IMR-90 (cell line): ENCODE measurements around the gene TAF3.

Experiments used
- CHD1 ChIP-seq: IDR thresholded peaks from 2 replicates; pipeline ENCODE4 v1.6.1; 2012; ENCODE audit warnings: low read depth, low read length, improper control_type of control experiment
- FOS ChIP-seq: fragments of 150-350 bp; IDR thresholded peaks from 2 replicates; pipeline ENCODE4 v1.6.1; 2016; ENCODE audit warnings: low read depth, low read length
- MAZ ChIP-seq: IDR thresholded peaks from 2 replicates; pipeline ENCODE4 v1.6.1; 2012; ENCODE audit warnings: low read depth, mild to moderate bottlenecking, low read length, improper control_type of control experiment, moderate library complexity, borderline replicate concordance
- MXI1 ChIP-seq: IDR thresholded peaks from 2 replicates; pipeline ENCODE4 v1.6.1; 2012; ENCODE audit warnings: low read depth, mild to moderate bottlenecking, low read length, moderate library complexity, borderline replicate concordance
- POLR2A ChIP-seq: IDR thresholded peaks from 2 replicates; pipeline ENCODE4 v1.6.1; 2012; ENCODE audit warnings: mild to moderate bottlenecking, low read depth, low read length
- RAD21 ChIP-seq: IDR thresholded peaks from 2 replicates; pipeline ENCODE4 v1.6.1; 2012; ENCODE audit warnings: low read length, improper control_type of control experiment
- RCOR1 ChIP-seq: IDR thresholded peaks from 2 replicates; pipeline ENCODE4 v1.6.1; 2012; ENCODE audit warnings: mild to moderate bottlenecking, low read length, improper control_type of control experiment; ENCODE audit not compliant: insufficient replicate concordance
- SMC3 ChIP-seq: fragments of 150-350 bp; IDR thresholded peaks from 2 replicates; pipeline ENCODE4 v1.6.1; 2016; ENCODE audit warnings: low read depth, mild to moderate bottlenecking, antibody characterized with exemption, low read length, moderate library complexity
- TF ChIP-seq, protein P1 (sequence below): conservative IDR thresholded peaks from 2 replicates; pipeline ENCODE4 v1.5.1; 2012; ENCODE audit warnings: mild to moderate bottlenecking, low read depth, low read length, improper control_type of control experiment
- TF ChIP-seq, protein P2 (sequence below): fragments of 150-350 bp; IDR thresholded peaks from 2 replicates; pipeline ENCODE4 v1.6.1; 2016; ENCODE audit warnings: low read depth, mild to moderate bottlenecking, low read length, moderate library complexity, borderline replicate concordance

DNA sequence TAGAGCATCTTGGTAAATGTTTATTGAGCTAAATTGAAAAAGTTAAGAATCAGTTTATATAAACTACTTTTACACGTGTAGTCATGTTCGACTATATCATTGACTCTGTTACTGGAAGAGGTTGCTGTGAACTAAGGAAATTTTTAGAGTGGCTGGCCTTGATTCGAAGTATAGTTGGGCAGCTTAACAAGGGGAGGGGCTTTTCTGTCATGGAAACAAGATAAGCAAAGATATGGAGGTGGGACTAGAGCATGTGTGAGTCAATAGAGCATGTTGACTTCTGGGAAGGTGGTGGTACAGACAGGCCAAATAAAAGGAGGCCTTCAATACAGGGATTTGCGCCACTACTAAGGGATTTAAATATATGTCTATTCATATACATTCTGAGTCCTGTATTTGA lies 22.7 kb upstream of the TAF3 start:
- no peak for TF ChIP-seq RAD21
- TF ChIP-seq, protein P1, sequence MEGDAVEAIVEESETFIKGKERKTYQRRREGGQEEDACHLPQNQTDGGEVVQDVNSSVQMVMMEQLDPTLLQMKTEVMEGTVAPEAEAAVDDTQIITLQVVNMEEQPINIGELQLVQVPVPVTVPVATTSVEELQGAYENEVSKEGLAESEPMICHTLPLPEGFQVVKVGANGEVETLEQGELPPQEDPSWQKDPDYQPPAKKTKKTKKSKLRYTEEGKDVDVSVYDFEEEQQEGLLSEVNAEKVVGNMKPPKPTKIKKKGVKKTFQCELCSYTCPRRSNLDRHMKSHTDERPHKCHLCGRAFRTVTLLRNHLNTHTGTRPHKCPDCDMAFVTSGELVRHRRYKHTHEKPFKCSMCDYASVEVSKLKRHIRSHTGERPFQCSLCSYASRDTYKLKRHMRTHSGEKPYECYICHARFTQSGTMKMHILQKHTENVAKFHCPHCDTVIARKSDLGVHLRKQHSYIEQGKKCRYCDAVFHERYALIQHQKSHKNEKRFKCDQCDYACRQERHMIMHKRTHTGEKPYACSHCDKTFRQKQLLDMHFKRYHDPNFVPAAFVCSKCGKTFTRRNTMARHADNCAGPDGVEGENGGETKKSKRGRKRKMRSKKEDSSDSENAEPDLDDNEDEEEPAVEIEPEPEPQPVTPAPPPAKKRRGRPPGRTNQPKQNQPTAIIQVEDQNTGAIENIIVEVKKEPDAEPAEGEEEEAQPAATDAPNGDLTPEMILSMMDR, result no peak
- TF ChIP-seq POLR2A, result no peak
- TF ChIP-seq CHD1, result no peak
- TF ChIP-seq MAZ, result no peak
- TF ChIP-seq FOS, result no peak
- no peak for TF ChIP-seq RCOR1
- TF ChIP-seq MXI1, result no peak
- TF ChIP-seq, protein P2, sequence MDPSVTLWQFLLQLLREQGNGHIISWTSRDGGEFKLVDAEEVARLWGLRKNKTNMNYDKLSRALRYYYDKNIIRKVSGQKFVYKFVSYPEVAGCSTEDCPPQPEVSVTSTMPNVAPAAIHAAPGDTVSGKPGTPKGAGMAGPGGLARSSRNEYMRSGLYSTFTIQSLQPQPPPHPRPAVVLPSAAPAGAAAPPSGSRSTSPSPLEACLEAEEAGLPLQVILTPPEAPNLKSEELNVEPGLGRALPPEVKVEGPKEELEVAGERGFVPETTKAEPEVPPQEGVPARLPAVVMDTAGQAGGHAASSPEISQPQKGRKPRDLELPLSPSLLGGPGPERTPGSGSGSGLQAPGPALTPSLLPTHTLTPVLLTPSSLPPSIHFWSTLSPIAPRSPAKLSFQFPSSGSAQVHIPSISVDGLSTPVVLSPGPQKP, result no peak
- no peak for TF ChIP-seq SMC3
